Stimulated activated CD4-positive, alpha-beta T cell treated with anti-CD3 and anti-CD28 coated beads, TNF-alpha, amount 100 ng/mL, for 1 hour (primary cell): ENCODE results near the gene STYK1.
"Not testable (repeated sequence)": the region's sequence is repeated elsewhere in the genome, so short reads cannot be mapped to it uniquely, and the experiment has no call there.

Experiments used
- DNase-seq, 3 donors: peaks; one replicate each; pipeline ENCODE4 v3.0.0-alpha.2; 2020; ENCODE audit warnings: low read depth in 3 of 3, low spot score in 1 of 3

The STYK1 gene

DNA sequence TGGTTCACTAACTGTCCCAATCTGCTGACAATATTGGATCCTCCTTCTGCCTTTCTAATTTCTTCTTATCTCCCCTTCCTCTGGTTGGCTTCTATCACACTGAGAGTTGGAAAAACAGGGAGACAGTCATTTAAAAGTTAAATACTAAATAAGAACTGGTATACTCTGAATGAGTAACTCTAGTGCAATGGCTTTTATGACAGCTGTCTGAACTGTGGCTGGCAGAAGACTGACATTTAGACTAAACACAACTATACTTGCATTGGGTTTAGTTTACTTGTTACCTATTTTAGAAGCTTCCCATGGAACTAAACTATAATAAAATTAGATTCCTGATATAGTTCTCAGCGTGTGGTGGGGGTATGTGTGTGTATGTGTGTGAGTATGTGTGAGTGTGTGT is 52.6 kb downstream of the STYK1 start:
- no peak for DNase-seq

DNA sequence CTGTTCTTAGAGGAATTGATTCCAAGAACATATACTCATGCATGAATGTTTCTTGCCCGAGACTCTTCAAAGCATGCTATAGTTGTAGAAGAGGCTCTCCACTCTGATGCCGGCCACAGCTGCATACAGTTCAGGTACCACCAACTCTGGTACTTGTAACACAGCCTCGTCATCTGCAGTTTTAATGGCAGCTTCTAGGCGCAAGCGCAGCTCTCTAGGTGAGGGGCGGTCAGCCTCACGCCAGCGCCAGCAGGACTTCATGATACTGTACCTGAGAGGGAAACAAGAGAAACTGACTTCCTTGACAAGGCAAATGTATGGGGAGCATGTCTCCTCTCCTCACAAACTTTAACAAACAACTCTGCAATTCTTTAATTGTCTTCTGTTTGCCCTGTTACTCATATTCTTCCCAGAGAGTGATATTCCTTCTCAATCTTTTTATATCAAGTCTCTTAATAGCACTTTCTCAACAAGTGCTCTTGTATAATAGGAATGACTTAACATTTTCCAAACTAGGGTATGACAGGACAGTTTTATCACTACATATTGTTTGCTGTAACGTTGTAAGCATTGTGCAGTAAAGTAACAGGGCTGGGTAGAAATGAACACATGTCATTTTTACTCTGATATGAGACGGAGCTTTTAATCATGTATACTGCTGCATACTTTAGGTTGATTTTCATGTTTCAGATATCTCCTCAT is 53.6 kb downstream of the STYK1 start:
- no peak for DNase-seq

DNA sequence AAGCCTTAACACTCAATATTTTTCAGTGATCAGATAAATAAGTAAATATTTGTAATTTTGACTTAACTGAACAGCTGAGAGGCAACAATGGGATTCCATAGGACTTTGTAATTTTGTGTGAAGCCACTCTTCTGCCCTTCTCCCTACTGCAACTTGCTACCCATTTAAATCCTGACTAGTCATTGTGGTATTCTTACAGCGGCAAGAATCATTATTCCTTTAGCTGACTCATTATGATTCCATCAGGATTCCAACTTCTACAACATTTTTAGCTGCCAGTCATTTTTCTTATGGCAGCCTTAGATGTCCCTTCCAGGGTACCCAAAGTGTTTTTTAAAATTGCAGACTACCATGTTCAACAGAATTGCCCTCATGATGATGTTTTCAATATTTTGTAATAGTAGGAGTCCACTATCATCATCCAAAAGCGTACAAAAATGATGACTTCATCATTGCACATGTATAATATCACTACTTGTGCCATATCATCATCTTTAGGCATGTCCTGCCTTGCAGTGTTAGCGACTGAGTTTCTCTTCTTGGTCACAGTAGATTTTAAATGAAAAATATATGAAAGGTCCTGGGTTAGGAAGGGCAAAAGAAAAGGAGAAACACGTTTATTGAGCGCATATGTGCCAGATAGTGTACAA is 55.4 kb downstream of the STYK1 start:
- DNase-seq, result no peak

DNA sequence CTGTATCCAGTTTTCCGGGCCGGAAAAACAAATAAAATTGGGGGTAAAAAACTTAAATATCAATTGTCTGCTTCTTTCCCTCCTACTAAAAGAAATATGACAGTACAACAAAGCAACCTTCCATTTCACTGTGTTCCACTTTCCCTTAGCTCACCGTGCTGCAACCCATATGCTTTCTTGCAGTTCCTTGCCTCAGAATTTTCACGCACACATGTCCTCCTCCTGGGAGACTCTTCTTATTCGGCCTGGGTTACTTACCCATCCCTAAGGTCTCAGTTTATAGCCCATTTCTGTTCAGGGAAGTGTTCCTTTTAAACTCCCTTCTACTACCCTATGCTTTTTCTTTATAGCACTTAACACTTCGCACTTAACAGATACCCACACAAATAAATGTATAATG is 56.0 kb downstream of the STYK1 start:
- no peak for DNase-seq

DNA sequence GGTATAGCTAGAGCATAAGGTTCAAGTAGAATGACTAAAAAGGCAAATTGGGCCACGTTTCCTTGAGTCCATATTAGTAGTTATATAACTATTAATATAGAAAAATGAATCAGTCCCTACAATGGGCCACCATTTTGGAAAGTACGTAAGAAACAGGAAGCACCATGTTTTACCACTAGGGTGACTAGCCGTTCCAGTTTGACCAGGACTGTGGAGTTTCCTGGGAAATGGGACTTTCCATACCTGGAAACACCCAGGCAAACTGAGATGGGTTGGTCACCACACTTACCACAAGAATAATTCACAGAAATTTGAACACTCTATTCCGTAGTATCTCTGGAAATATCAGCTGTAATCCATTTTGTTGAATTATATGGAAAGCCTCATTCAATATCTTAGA is 58.3 kb downstream of the STYK1 start:
- DNase-seq, result no peak

DNA sequence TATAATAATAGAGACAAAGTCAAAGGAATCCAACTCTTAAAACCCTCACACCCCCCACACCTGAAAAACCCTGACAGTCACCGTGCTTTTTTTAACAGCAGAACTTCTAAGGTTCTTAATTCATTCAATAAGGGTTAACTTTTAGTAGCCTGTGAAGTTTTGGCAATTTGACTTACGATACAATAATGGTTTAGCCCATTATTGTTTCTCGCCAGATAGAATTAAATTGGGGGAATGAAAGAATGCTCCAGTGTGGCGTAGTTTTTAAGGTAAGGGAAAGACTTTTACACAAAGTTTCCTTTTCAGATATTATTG is 59.8 kb downstream of the STYK1 start:
- no peak for DNase-seq

DNA sequence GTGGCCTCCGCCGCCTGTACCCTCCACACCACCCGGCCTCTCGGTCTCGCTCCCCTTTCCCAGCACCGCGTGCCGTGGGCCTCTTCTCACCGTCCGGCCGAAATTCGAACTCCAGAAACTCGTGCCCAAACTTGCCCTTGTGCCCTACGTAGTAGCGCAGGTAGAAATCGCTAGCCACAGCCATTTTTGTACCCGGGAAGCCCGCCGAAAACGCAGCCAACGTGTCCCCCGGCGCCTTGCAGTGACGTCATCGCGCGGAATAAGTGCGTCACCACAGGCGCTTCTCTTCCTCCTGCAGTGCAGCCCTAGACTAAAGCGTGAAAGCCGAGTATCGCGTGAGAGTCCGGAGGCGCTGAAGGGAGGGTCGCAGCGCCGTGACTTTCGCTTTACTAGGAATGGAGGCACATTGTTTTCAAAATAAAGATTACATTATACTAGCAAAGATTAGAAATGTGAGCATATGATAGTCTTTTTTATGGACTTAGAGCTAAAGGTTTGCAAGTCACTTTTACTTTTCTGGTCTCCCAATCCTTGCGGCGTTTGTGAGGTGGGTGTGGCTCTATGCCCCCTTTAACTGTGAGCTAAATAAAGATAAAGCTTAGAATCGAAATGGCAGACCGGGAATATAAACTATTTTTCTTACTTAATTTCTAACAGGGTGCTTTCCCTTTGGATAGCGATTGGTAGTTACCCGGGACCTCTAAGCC is 60.4 kb downstream of the STYK1 start, which contains the start of gene MAGOHB:
TSS of gene MAGOHB (minus strand) at position 261 of the 707 bp plus-strand sequence. CDS start at position 184, 77 bp downstream.
- DNase-seq, result peak; percentile 92 to 100 (median 97)

DNA sequence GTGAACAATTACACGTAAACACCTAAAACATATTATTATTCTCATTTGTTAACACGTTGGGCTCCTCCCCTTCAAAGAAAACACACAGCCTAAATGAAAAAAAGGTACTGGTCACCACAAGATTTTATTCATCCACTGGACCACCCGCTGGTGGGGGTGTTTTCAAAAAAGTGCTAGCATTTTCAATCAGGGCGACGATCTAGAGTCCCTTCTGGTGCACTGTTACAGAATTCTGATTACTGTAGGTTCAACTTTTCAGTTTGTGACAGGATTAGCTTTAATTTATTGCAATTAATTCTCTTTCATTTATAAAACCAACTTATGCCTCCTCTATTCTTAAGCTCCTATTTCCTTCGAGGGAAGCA is 60.9 kb downstream of the STYK1 start:
- no peak for DNase-seq

DNA sequence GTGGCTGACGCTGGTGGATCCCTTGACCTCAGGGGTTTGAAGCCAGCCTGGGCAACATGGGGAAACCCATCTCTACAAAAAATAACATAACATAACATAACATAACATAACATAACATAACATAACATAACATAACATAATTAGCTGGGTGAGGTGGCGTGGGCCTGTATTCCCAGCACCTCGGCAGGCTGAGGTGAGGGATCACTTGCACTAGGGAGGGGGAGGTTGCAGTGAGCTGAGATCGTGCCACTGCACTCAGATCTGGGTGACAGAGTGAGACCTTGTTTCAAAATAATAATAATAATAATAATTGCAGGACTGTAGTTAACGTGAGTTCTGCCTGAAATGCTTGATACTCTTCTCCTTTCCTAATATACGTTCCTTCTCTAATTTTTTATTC is 61.7 kb downstream of the STYK1 start:
- DNase-seq, result no peak

DNA sequence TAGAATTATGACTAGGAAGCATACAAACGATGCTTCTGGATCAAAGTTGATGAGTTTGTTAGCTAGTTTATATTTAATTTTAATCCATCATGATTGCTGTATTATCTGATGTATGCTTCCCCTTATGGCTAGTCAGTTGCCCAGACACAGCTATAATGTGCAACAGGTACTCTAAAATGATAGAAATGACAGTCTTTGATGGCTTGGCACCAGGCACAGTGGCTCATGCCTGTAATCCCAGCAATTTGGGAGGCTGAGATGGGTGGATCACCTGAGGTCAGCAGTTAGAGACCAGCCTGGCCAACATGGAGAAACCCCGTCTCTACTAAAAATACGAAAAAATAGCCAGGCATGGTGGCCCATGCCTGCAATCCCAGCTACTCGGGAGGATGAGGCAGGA is 62.6 kb downstream of the STYK1 start:
- not testable (repeated sequence) for DNase-seq

DNA sequence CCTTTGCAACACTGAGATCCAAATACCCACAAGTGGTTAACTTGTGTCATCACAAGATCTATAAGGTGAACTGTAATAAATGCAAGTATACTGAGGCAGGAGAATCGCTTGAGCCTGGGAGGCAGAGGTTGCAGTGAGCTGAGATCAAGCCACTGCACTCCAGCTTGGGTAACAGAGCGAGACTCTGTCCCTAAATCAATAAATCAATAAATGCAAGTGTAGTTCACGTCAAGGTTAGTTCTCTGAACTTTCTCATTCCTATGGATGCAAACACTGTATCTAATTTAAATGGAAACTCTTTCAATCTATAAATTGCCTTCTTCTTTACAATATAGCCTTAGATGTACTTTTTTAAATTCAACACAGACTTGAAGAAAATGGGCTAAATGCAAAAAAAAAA is 63.7 kb downstream of the STYK1 start:
- no peak for DNase-seq

DNA sequence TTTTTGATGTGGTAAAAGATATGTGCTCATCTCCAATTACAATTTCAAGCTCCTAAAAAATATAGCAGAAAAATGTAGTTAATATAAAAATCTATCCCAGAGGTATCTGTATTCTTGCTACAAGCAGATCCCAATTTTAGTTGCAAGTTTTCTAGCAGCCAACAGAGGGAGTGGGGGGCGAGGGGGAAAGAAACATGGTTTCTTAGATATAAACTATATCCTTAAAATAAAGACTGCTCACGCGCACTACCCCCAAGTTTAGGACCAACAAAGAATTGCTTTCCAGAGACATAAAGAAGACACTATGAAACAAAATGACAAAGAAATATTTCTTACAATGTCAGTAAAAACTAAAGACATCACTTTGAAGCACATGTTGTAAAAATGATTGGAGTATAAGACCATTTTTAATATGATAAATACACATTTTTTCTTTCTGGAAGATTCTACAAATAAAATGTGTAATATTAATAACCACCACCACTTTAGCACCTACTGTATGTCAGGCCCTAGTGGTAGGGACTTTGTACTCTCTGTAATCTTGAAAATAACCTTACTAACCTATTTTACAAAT is 65.9 kb downstream of the STYK1 start:
- DNase-seq, result no peak

DNA sequence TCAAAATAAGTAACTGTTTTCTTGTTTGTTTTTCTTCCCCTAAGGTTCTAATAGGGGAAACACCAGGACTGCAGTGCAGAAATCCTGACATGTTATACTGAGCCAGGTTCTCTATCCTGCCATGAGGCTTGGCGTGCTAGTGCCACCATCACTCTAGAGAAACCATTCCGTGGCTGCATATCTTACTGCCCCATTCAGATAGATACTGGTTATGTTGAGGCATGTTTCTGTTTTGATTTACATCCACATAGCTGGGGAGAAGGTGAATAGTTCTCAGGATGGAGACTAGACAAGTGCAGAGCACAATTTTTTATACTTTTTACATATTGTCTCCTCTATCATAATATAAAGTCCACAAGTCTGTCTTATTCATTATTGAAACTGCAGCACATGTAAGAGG is 72.0 kb downstream of the STYK1 start:
- DNase-seq, result no peak

DNA sequence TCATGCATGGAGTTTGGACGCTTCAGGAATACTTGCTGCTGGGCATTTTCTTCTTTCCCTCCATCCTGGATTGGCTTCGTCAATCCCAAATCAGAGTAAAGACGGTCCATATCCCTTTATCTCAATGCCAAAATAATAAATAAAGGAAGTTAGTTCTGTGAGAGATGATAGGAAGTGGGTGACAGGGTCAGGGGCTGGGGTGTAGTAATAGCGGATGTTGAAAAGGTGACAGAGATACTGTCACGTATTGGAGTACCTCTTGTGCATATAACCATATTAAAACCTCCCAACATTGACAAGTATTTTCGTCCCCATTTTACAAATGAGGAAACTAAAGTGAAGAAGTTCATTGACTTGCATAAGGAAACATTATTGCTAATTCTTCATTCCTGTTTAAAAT is 72.9 kb downstream of the STYK1 start:
- DNase-seq, result no peak

DNA sequence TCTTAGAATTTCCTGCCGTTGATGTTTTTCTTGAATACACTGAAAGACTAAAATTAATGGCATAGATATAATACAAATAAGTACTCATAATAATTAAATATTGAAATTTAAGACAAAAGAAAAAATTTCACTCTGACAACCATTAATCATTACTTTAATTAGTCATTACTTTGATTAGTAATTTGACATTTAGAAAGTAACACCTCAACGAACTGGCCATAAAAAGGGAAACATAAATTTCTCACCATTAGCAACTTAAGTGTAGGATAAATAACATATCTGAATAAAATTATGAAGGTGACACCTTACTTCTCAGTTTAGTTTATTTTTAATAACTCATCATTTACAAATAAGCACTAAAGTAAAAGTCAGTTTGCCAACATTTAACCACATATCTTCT is 78.0 kb downstream of the STYK1 start:
- no peak for DNase-seq

DNA sequence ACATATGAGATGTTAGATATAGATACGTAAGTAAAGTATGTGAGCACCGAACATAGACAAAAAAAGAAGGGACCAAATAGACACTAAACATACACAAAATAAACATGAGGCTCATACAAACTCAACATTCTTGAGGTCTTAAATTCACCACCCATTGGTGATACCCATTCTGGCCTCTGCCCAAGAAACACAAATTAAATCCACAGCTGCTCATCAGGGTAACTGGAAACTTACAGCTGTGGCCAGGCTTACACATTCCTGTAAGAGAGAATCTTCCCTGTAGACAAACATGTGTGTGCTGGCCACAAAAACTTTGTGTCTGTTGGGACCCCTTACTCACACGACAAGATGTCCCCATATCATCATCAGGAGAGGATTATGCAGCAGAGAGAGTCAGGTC is 82.9 kb downstream of the STYK1 start:
- no peak for DNase-seq

DNA sequence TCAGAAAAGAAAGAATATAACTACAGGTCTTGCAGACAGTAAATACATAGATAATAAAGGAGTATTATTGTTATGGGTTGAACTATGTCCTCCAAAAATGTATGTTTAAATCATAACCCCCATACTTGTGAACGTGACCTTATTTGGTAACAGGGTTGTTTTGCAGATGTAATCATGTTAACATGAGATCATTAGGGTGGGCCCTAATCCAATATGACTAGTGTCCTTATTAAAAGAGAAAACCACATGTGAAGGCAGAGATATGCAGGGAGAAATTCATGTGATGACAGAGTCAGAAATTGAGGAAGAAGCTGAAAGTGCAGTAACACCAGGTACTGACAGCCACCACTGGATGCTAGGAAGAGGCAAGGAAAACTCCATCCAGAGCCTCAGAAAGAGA is 89.4 kb downstream of the STYK1 start:
- no peak for DNase-seq

DNA sequence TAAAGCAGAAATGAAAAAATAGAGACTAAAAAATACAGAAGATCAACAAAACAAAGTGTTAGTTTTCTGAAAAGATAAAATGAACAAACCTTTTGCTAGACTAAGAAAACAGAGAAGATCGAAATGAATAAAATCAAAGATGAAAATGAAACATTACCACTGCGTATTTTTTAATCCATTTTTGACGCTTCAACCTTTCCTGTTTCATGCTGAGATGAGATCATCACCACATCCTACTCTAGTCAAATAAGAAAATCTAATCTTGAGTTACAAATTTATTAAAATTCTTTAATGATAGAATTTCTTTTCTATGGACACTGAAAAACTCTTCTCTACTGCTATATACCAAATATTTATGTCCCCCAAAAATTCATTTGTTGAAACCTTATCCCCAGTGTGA is 91.1 kb downstream of the STYK1 start:
- DNase-seq, result no peak

DNA sequence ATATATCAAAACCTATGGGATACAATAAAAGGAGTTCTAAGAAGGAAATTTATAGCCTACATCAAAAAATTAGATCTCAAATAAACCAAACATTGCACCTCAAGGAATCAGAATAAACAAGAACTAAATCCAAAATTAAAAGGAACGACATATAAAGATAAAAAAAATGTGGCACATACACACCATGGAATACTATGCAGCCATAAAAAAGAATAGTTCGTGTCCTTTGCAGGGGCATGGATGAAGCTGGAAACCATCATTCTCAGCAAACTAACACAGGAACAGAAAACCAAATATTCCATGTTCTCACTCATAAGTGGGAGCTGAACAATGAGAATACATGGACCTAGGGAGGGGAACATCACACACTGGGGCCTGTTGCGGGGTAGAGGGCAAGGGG is 91.7 kb downstream of the STYK1 start:
- DNase-seq, result not testable (repeated sequence)

DNA sequence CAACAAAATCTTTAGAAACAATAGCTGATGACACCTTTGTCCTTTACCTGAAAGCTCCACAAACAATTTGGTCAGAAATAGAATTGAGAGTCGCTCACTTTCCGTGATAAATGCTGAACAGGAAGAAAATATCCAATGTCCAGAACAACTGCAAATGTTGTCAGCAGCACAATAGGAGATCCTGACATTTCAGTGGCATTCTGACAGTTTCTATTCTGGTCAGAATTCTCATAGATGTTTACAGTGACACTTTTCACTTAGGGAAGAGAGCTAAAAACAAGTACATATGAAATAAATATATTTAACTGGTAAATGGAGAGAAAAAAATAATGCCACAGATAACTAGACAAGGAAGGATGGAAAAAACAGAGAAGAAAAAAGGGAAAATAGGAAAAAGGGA is 99.5 kb downstream of the STYK1 start:
- no peak for DNase-seq

DNA sequence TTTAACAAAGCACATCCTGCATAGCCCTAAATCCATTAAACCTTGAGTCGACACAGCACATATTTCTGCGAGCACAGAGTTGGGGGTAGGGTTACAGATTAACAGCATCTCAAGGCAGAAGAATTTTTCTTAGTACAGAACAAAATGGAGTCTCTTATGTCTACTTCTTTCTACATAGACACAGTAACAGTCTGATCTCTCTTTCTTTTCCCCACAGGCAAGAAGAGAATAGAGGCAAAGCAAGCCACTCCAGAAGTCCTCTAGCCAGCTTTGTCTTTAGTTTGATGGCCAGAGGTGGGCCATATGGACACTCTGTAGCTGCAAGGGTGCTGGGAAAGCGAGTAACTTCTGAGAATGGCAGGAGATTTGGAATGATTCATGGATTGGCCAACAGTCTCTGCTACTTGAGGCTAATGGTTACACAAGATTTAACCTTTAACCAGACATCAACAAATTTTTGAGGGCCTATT is 101.8 kb downstream of the STYK1 start:
- not testable (repeated sequence) for DNase-seq

DNA sequence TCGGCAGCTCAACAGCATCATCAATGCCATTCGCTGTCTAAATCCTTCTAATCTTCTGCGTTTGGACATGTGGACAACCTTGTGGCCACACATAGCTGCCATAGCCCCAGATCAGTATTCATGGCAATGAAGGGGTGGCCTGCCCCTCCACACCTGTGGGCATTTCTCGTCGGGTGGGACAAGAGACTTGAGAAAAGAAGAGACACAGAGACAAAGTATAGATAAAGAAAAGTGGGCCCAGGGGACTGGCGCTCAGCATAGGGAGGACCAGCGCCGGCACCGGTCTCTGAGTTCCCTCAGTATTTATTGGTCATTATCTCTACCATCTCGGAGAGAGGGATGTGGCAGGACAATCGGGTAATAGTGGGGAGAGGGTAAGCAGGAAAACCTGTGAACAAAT is 102.7 kb downstream of the STYK1 start:
- no peak for DNase-seq
